SKM-1 treated with dmso at 0.1 percent for 144 hours (cell line): ENCODE measurements around the gene PCDHGA5.
"Not testable (repeated sequence)": the region's sequence is repeated elsewhere in the genome, so short reads cannot be mapped to it uniquely, and the experiment has no call there.

ENCODE experiments used
- DNase-seq: peaks from one replicate; lab custom pipeline; 2025; ENCODE audit not compliant: unreplicated experiment; lab: John Stamatoyannopoulos, UW

Gene PCDHGA5

GRCh38 chr5:141363952-141364660, at the start of gene PCDHGA5:
Gene PCDHGA5, plus strand, starts transcription at chr5:141364162. Its CDS starts 169 bp downstream, at chr5:141364331.
- DNase-seq, result no peak

GRCh38 chr5:141316963-141317362, 47.0 kb upstream of the PCDHGA5 start:
- not testable (repeated sequence) for DNase-seq

- DNase-seq, result no peak
Observed at GRCh38 chr5:141319202-141319601, 44.8 kb upstream of the PCDHGA5 start.

GRCh38 chr5:141319699-141320098, 44.3 kb upstream of the PCDHGA5 start:
- DNase-seq, result no peak

GRCh38 chr5:141320225-141321169, 43.5 kb upstream of the PCDHGA5 start, which contains the start of gene TAF7:
Gene TAF7, minus strand, starts transcription at chr5:141320784. Its CDS starts 740 bp downstream, at chr5:141320044.
- peak; percentile 83 for DNase-seq

GRCh38 chr5:141322261-141322660, 41.7 kb upstream of the PCDHGA5 start:
- DNase-seq, result no peak

- no peak for DNase-seq
Observed at GRCh38 chr5:141326088-141326854, 37.7 kb upstream of the PCDHGA5 start.

- DNase-seq, result no peak
Observed at GRCh38 chr5:141328231-141328630, 35.7 kb upstream of the PCDHGA5 start.

- no peak for DNase-seq
Observed at GRCh38 chr5:141330299-141331080, 33.5 kb upstream of the PCDHGA5 start, which contains the start of gene PCDHGA1. Gene PCDHGA1, plus strand, starts transcription at chr5:141330514.

GRCh38 chr5:141332571-141332970, 31.4 kb upstream of the PCDHGA5 start:
- not testable (repeated sequence) for DNase-seq

- DNase-seq, result no peak
Observed at GRCh38 chr5:141338538-141339306, 25.2 kb upstream of the PCDHGA5 start, which contains the start of gene PCDHGA2. Gene PCDHGA2, plus strand, starts transcription at chr5:141338760.

- DNase-seq, result not testable (repeated sequence)
Observed at GRCh38 chr5:141340781-141341354, 23.1 kb upstream of the PCDHGA5 start.

- DNase-seq, result no peak
Observed at GRCh38 chr5:141342773-141343172, 21.2 kb upstream of the PCDHGA5 start.

- DNase-seq, result no peak
Observed at GRCh38 chr5:141343242-141343952, 20.6 kb upstream of the PCDHGA5 start, which contains the start of gene PCDHGA3. Gene PCDHGA3, plus strand, starts transcription at chr5:141343829. Its CDS starts 205 bp downstream, at chr5:141344034.

GRCh38 chr5:141343953-141344463, 20.0 kb upstream of the PCDHGA5 start:
- DNase-seq, result no peak

GRCh38 chr5:141345327-141345726, 18.6 kb upstream of the PCDHGA5 start:
- DNase-seq, result no peak

- not testable (repeated sequence) for DNase-seq
Observed at GRCh38 chr5:141346017-141346416, 17.9 kb upstream of the PCDHGA5 start.
